ENCODE results near the gene IRF5. TPM values are rescaled to one million over a fixed set of nuclear protein-coding genes. Genes with fewer than 3 reads are reported as not detected.

The IRF5 gene
- total RNA-seq, 1 experiment from 2014 or later = 16.5 TPM

DNA sequence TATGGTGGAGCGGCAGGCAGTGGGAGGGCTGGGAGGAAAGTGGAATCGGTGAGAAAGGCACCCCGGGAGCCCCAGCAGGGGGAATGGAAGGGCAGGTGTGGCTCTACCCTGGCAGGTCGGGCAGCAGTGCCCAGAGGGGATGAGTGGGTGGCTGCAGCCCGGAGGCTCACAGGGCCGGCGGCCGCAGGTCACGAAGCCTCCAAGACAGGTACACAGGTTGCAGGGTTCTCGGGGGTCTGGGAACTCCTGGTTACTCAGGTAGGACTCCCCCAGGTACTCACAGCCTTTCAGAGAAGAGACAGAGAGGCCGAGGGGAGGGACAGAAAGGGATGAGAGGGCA lies 49.0 kb upstream of the IRF5 start:
- Histone ChIP-seq H3K27me3 (ENCODE audit: insufficient read depth, low read length) (no peaks in the 10 kb centered on the region), H3K27ac (ENCODE audit: low read depth, low read length) (no peak overlapping the region; the same call in 1 of the 2 replicates), H3K36me3 (ENCODE audit: control insufficient read depth in 1 of 2, insufficient read depth in 2 of 2, low read length in 2 of 2) (no peaks in the 10 kb centered on the region), H3K4me3 (replicated peaks in 1 of 2; ENCODE audit: low read depth in 1 of 2, low read length in 2 of 2) (no peak overlapping the region), H3K9ac (ENCODE audit: low read length) (no peak overlapping the region), H3K79me2 (ENCODE audit: insufficient read depth, low read length) (no peaks in the 10 kb centered on the region), H3K4me1 (ENCODE audit: control insufficient read depth in 1 of 2, insufficient read depth in 2 of 2, low read length in 2 of 2) (peaks cover 28 to 62% of the 10 kb centered on the region in 2 experiments), H3K9me2 (ENCODE audit: insufficient read depth) (no peaks in the 10 kb centered on the region), H3K9me3 (ENCODE audit: control insufficient read depth in 1 of 2, insufficient read depth in 1 of 2, low read depth in 1 of 2, low read length in 2 of 2) (no peaks in the 10 kb centered on the region), H3K4me2 (ENCODE audit: low read length) (no peak overlapping the region), H2AFZ (ENCODE audit: low read depth, low read length, poor library complexity, severe bottlenecking) (no peak overlapping the region), H4K20me1 (ENCODE audit: insufficient read depth) (no peaks in the 10 kb centered on the region)
- TF ChIP-seq EZH2 (IDR thresholded peaks at IDR 0.05) = no peak
- TF ChIP-seq REST (IDR thresholded peaks at IDR 0.05; ENCODE audit: low read depth) = no peak
- TF ChIP-seq YY1 (IDR thresholded peaks at IDR 0.05; ENCODE audit: extremely low read depth, insufficient replicate concordance, low read depth, low read length) = no peak
- no peak for TF ChIP-seq POLR2AphosphoS5 (IDR thresholded peaks at IDR 0.05; ENCODE audit: low read depth, low read length)
- TF ChIP-seq, protein P1, sequence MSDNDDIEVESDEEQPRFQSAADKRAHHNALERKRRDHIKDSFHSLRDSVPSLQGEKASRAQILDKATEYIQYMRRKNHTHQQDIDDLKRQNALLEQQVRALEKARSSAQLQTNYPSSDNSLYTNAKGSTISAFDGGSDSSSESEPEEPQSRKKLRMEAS (IDR thresholded peaks at IDR 0.05) = no peak
- TF ChIP-seq SP1 (IDR thresholded peaks at IDR 0.05; ENCODE audit: low read depth) = no peak
- TF ChIP-seq ZNF274 (IDR thresholded peaks at IDR 0.05; ENCODE audit: low read depth, low read length) = no peak
- TF ChIP-seq EZH2phosphoT487 (IDR thresholded peaks at IDR 0.05; ENCODE audit: borderline replicate concordance) = no peak
- ChIA-PET CTCF (no interaction called here), RAD21 (ENCODE audit: low non-redundant PET in 1 of 2, low total read pairs in 2 of 2, uncharacterized antibody in 2 of 2, unreplicated experiment in 2 of 2) (no interaction called here), POLR2A (no interaction called here)
- BruUV-seq (replicated peaks) = no TSS peak
- DNase-seq (ENCODE audit: low read depth, low spot score) = no peak
- ATAC-seq = no peak
- intact Hi-C loops (cut with micrococcal nuclease) = no loop called here

Measured in HCT116 (cell line).